GM21360 (cell line): ENCODE measurements around the gene NCOR2.

Experiments used
- ATAC-seq: cut with Tn5 transposase; IDR thresholded peaks from one replicate; pipeline ENCODE4 v1.9.1; 2021; ENCODE audit warnings: mild to moderate bottlenecking, moderate library complexity; ENCODE audit not compliant: unreplicated experiment

The NCOR2 gene

GRCh38 chr12:124529565-124530276 lies 37.7 kb downstream of the NCOR2 start:
- no peak for ATAC-seq

DNA sequence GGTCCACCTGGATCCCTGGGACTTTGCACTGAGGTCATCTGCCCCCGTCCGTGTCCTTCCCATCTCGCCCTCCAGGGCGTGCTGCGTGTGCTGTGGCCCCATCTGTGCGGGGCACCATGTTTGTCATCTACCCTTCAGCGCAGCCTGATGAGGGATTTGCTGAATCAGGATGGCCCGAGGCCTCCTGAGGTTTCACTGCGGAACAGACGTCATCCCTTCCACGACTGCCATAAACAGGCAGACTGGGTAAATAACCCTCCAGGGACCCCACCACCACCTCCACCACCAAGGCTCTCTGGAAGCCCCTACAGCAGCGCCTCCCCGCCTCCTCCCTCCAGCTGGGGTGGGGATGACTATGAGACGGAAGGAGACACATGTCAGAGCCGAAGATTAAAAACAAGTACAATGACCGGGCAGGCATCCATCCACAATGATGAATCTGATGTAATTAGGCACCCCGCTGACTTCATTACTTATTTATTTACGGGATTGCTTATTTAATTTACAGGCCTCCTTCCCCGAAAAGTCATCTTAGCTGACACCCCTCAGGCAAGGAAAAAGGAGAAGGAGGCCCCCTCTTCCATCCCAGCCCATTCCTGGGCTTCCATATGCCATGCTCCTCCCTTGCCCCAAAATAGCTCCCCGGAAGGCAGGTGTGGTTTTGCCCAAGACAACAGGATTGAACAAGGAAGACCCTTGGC lies 39.4 kb downstream of the NCOR2 start:
- no peak for ATAC-seq

GRCh38 chr12:124525927-124526692 lies 41.3 kb downstream of the NCOR2 start:
- ATAC-seq: no peak

GRCh38 chr12:124525455-124525854 lies 42.0 kb downstream of the NCOR2 start:
- ATAC-seq: no peak

GRCh38 chr12:124524231-124524925 lies 43.0 kb downstream of the NCOR2 start:
- no peak for ATAC-seq

DNA sequence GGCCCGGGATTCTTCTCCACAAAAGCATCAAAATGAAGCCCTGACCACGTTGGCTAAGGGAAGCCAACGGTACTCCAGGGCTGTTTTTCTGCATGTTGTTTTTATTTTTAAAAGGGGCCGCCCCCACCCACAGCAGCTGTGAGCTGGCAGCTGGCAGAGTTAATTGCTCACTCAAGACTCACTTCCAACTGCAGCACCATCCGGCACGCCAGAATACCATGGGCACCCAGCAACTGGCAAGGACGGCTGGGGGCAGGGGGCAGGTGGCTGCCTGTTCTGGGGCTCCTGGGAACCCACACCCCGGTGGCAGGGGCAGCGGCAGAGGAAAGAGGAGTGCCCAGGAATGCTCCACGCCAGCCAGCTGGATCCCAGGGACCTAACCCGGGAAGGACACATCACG lies 44.3 kb downstream of the NCOR2 start:
- no peak for ATAC-seq

DNA sequence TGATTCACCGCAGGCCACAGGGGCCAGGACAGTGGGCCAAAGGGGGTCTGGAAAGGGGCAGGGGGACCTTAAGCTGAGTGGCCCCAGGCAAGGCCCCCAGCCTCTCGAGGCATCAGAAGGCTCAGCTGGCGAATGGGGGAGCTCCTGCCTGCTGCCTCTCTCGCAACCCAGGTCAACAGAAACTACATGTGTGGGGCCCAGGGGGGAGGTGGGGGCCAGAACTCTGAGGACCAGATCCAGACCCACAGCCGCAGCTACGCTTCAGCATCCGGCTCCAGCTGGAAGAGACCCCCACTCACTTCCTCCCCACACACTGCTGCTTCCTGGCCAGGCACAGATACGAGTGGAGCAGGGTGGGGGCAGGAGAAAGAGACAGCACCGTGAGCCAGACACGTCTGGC lies 46.5 kb downstream of the NCOR2 start:
- ATAC-seq: no peak

GRCh38 chr12:124520265-124520701 lies 47.1 kb downstream of the NCOR2 start:
- ATAC-seq: no peak

- ATAC-seq: no peak
Measured at GRCh38 chr12:124519746-124520145, 47.7 kb downstream of the NCOR2 start.

- ATAC-seq: no peak
Measured at GRCh38 chr12:124518051-124518932, 49.1 kb downstream of the NCOR2 start.
